H1 (cell line): ENCODE measurements around the gene SPATA21.

Experiments used
- CHD1 ChIP-seq: IDR thresholded peaks from 2 replicates; pipeline ENCODE4 v1.6.1; 2012; ENCODE audit warnings: low read depth, low read length, improper control_type of control experiment
- EGR1 ChIP-seq: IDR thresholded peaks from 2 replicates; pipeline ENCODE4 v1.6.1; 2011; ENCODE audit warnings: low read depth, low read length, borderline replicate concordance
- EP300 ChIP-seq, 2 experiments: IDR thresholded peaks; 1 replicate in 1 of 2; 2 replicates in 1 of 2; pipeline ENCODE4 v1.6.1; 2011 to 2012; ENCODE audit warnings: low read depth in 2 of 2, low read length in 2 of 2, mild to moderate bottlenecking in 2 of 2, borderline replicate concordance in 1 of 2, inconsistent platforms in 1 of 2, moderate library complexity in 1 of 2
- EZH2 ChIP-seq: fragments of 200-600 bp; sonication (generic); IDR thresholded peaks from 2 replicates; pipeline ENCODE4 v1.7.1; 2012; ENCODE audit warnings: low read depth, mild to moderate bottlenecking, moderate library complexity, low read length, inconsistent platforms; ENCODE audit not compliant: severe bottlenecking
- GTF2F1 ChIP-seq: IDR thresholded peaks from 2 replicates; pipeline ENCODE4 v1.6.1; 2012; ENCODE audit warnings: low read depth, low read length, improper control_type of control experiment, borderline replicate concordance
- NRF1 ChIP-seq: IDR thresholded peaks from 2 replicates; pipeline ENCODE4 v1.6.1; 2011; ENCODE audit warnings: mild to moderate bottlenecking, low read depth, low read length, improper control_type of control experiment
- POLR2A ChIP-seq, 2 experiments: IDR thresholded peaks; 1 replicate in 1 of 2; 2 replicates in 1 of 2; pipeline ENCODE4 v1.6.1; 2011; ENCODE audit warnings: low read depth in 2 of 2, low read length in 2 of 2, mild to moderate bottlenecking in 2 of 2; ENCODE audit errors: control extremely low read depth in 1 of 2
- TCF12 ChIP-seq: IDR thresholded peaks from 2 replicates; pipeline ENCODE4 v1.6.1; 2011; ENCODE audit warnings: low read depth, mild to moderate bottlenecking, low read length
- YY1 ChIP-seq: IDR thresholded peaks from 2 replicates; pipeline ENCODE4 v1.6.1; 2011; ENCODE audit warnings: low read depth, mild to moderate bottlenecking, low read length

GRCh38 chr1:16446116-16446515 is 8.9 kb upstream of the SPATA21 start:
- no peak for TF ChIP-seq GTF2F1
- no peak for TF ChIP-seq TCF12
- no peak for TF ChIP-seq CHD1
- TF ChIP-seq EP300 (IDR thresholded peaks at IDR 0.05; ENCODE audit: borderline replicate concordance in 1 of 2, low read depth in 2 of 2, low read length in 2 of 2): no peak
- no peak for TF ChIP-seq NRF1
- TF ChIP-seq YY1: no peak
- no peak for TF ChIP-seq EZH2
- TF ChIP-seq POLR2A (IDR thresholded peaks at IDR 0.05; ENCODE audit: control extremely low read depth in 1 of 2, low read depth in 2 of 2, low read length in 2 of 2): no peak
- TF ChIP-seq EGR1: no peak
